Sigmoid colon (tissue), 3 donors: Measurements from ENCODE around the gene CCDC69.

Source experiments
- POLR2A ChIP-seq, 2 donors: fragments of 450-650 bp; IDR thresholded peaks; one replicate each; pipeline ENCODE4 v1.6.1; 2016; ENCODE audit warnings: antibody characterized with exemption in 2 of 2, mild to moderate bottlenecking in 2 of 2, moderate library complexity in 2 of 2
- TF ChIP-seq, protein P1 (sequence below), 4 experiments: fragments of 450-650 bp in 3 of 4; fragments of 200-600 bp in 1 of 4; IDR thresholded peaks; one replicate each; pipeline ENCODE4 v1.5.1; 2016 to 2019; ENCODE audit warnings: antibody characterized with exemption in 4 of 4, mild to moderate bottlenecking in 3 of 4, moderate library complexity in 2 of 4

DNA sequence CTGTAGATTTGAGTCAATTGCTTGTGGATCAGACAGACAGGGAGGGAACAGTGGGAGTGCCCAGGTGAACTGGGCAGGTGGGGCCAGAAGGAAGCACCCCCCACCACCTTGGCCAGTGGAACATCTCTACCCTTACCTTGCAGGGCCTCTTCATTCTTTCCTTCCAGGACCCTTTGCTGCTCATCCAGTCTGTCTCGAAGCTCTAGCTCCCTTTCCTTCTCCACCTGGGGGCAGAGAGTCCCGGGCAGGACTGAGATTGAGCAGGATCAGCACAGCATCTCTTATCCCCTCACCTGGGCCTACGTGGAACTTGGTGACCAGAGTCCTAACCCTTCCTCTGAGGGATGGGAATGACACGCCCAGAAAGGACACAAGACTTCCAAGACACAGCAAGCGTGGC lies 25.0 kb downstream of the CCDC69 start:
- TF ChIP-seq, protein P1, sequence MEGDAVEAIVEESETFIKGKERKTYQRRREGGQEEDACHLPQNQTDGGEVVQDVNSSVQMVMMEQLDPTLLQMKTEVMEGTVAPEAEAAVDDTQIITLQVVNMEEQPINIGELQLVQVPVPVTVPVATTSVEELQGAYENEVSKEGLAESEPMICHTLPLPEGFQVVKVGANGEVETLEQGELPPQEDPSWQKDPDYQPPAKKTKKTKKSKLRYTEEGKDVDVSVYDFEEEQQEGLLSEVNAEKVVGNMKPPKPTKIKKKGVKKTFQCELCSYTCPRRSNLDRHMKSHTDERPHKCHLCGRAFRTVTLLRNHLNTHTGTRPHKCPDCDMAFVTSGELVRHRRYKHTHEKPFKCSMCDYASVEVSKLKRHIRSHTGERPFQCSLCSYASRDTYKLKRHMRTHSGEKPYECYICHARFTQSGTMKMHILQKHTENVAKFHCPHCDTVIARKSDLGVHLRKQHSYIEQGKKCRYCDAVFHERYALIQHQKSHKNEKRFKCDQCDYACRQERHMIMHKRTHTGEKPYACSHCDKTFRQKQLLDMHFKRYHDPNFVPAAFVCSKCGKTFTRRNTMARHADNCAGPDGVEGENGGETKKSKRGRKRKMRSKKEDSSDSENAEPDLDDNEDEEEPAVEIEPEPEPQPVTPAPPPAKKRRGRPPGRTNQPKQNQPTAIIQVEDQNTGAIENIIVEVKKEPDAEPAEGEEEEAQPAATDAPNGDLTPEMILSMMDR (IDR thresholded peaks at IDR 0.05) = no peak
- no peak for TF ChIP-seq POLR2A (IDR thresholded peaks at IDR 0.05)
